Suprapubic skin (tissue), 4 donors: Measurements from ENCODE around the gene NKAIN4. TPM values are rescaled to one million over a fixed set of nuclear protein-coding genes. Genes with fewer than 3 reads are reported as not detected.
A peak's percentile ranks its signal among the peaks of the same experiment; 100 is the strongest.

Source experiments
- DNase-seq, 2 donors: peaks; one replicate each; pipeline ENCODE4 v3.0.0-alpha.2; 2019; ENCODE audit warnings: low spot score in 2 of 2
- H3K27ac ChIP-seq: fragments of 200-600 bp; sonication (generic); one replicate; pipeline ENCODE4 v1.5.1; 2019
- H3K27me3 ChIP-seq: fragments of 200-600 bp; sonication (generic); one replicate; pipeline ENCODE4 v1.5.1; 2019
- H3K36me3 ChIP-seq: fragments of 200-600 bp; sonication (generic); one replicate; pipeline ENCODE4 v1.5.1; 2019
- H3K4me1 ChIP-seq: fragments of 200-600 bp; sonication (generic); one replicate; pipeline ENCODE4 v1.5.1; 2019
- H3K4me3 ChIP-seq: fragments of 200-600 bp; sonication (generic); one replicate; pipeline ENCODE4 v1.5.1; 2019; ENCODE audit warnings: mild to moderate bottlenecking
- H3K9me3 ChIP-seq: fragments of 200-600 bp; sonication (generic); one replicate; pipeline ENCODE4 v1.5.1; 2019
- EP300 ChIP-seq: sonication (generic); formaldehyde crosslinking; IDR thresholded peaks from one replicate; pipeline ENCODE4 v1.6.1; 2017; ENCODE audit warnings: antibody characterized with exemption
- POLR2A ChIP-seq, 2 donors: fragments of 450-650 bp; IDR thresholded peaks; one replicate each; pipeline ENCODE4 v1.6.1; 2017; ENCODE audit warnings: antibody characterized with exemption in 2 of 2, mild to moderate bottlenecking in 2 of 2, moderate library complexity in 2 of 2
- POLR2AphosphoS5 ChIP-seq, 3 donors: sonication (generic); formaldehyde crosslinking; IDR thresholded peaks; one replicate each; pipeline ENCODE4 v1.6.1; 2017; ENCODE audit warnings: antibody characterized with exemption in 3 of 3
- WGBS: methylation state at CpG from one replicate; pipeline ENCODE4 v1.1.5; 2018; 5-methylcytosine and 5-hydroxymethylcytosine counted together
- total RNA-seq, 4 donors: library from RNA; depleted of rRNA; stranded (reverse); fragments of >200 nt; gene quantifications; one replicate each; pipeline ENCODE4 v1.1.0, GENCODE V29; 2016
- TF ChIP-seq, protein P1 (sequence below), 2 donors: fragments of 200-600 bp in 1 of 2; fragments of 450-650 bp in 1 of 2; sonication (generic) in 1 of 2; IDR thresholded peaks; one replicate each; pipeline ENCODE4 v1.5.1; 2016 to 2019; ENCODE audit warnings: antibody characterized with exemption in 2 of 2, mild to moderate bottlenecking in 1 of 2, moderate library complexity in 1 of 2

NKAIN4 gene
- total RNA-seq, 4 donors from 2014 or later: 0.42 TPM; not detected in 3

DNA sequence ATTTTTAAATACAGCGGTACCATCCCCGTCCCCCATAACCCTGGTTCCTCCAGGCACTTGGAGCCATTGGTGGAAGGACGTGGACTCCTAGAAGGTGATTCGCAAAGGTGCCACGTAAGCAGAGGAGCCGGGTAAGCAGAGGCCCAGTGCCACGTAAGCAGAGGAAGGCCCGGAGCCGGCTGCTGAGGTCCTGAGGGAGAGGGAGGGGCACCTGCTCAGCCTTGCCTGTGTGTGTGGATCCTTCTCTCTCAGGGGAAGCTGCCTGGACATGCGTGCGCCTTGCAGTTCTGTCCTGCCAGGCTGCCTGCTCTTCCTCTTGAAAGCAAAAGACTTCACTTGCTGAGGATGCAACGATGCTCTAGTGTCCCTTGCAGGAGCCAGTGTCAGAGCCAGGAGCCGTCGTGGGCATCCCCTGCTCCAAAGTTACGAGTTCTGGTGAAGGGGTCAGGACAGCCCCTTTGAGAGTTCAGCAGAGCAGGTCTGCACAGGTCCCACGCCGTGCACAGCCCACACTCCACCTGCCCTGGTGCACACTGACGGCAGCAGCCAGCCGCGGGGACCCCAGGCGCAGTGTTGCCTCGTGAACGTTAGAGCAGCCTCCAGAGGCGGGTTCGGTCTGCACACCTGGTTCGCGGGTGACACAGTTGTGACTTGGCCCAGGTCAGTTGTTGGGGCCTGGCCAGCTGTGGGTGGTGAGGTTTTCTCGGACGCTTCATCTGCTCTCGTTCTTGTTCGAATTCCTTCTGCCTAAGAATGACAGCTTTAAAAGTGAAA lies 1.9 kb upstream of the NKAIN4 start:
- Histone ChIP-seq H3K27me3 (peaks cover 85% of the 10 kb centered on the region), H3K27ac (no peak overlapping the region), H3K4me1 (peaks cover 28% of the 10 kb centered on the region), H3K36me3 (no peaks in the 10 kb centered on the region), H3K9me3 (no peaks in the 10 kb centered on the region), H3K4me3 (no peak overlapping the region)
- WGBS: 55% methylated on average over 13 of the region's 31 CpGs
- DNase-seq: no peak
- no peak for TF ChIP-seq POLR2A (IDR thresholded peaks at IDR 0.05)
- no peak for TF ChIP-seq EP300
- TF ChIP-seq POLR2AphosphoS5 (IDR thresholded peaks at IDR 0.05): no peak
- TF ChIP-seq, protein P1, sequence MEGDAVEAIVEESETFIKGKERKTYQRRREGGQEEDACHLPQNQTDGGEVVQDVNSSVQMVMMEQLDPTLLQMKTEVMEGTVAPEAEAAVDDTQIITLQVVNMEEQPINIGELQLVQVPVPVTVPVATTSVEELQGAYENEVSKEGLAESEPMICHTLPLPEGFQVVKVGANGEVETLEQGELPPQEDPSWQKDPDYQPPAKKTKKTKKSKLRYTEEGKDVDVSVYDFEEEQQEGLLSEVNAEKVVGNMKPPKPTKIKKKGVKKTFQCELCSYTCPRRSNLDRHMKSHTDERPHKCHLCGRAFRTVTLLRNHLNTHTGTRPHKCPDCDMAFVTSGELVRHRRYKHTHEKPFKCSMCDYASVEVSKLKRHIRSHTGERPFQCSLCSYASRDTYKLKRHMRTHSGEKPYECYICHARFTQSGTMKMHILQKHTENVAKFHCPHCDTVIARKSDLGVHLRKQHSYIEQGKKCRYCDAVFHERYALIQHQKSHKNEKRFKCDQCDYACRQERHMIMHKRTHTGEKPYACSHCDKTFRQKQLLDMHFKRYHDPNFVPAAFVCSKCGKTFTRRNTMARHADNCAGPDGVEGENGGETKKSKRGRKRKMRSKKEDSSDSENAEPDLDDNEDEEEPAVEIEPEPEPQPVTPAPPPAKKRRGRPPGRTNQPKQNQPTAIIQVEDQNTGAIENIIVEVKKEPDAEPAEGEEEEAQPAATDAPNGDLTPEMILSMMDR (IDR thresholded peaks at IDR 0.05): no peak

DNA sequence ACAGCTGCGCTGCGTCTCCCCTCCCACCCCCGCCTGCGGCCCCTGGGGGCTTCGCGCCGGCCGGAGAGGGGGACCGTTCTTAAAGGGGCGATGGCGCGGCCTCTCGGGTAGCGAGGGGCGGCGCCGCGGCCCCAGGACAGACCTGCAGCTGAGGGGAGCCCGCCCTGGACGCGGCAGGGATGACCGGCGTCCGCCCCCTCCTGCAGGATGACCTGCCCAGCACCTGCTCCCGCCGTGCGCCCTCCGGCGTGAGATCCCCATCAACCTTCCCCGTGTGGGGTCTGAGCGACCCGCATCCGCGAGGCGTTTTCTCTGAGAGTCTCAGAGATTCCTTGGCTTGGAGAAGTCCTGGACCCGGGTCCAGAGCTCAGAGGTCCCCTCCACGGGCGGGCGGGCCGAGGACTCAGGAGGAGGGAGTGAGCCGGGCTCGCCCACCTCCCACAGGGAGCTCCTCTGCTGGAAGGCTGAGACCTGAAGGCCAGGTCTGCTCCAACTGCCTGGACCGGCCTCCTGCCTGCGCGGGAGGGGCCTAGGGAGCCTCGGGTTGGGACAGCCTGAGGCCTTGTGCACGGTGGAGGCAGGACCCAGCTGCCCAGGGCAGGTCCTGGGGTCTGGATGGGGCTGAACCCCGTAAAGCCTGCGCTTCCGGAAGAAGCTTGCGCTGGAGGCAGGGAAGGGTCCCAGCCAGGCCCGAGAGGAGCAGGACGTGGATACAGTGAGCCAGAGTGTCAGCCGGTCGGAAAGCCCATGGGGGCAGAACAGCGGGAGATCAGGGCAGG lies 532 bp upstream of the NKAIN4 start:
- Histone ChIP-seq H3K36me3 (no peaks in the 10 kb centered on the region), H3K27ac (no peak overlapping the region), H3K27me3 (peaks cover 87% of the 10 kb centered on the region), H3K9me3 (no peaks in the 10 kb centered on the region), H3K4me1 (peaks cover 28% of the 10 kb centered on the region), H3K4me3 (peak overlapping the region; percentile 47)
- DNase-seq: no peak
- no peak for TF ChIP-seq EP300
- no peak for TF ChIP-seq POLR2AphosphoS5 (IDR thresholded peaks at IDR 0.05)
- TF ChIP-seq POLR2A (IDR thresholded peaks at IDR 0.05): no peak
- TF ChIP-seq, protein P1 (IDR thresholded peaks at IDR 0.05): no peak
- 39% methylated on average over 13 of the region's 56 CpGs for WGBS

DNA sequence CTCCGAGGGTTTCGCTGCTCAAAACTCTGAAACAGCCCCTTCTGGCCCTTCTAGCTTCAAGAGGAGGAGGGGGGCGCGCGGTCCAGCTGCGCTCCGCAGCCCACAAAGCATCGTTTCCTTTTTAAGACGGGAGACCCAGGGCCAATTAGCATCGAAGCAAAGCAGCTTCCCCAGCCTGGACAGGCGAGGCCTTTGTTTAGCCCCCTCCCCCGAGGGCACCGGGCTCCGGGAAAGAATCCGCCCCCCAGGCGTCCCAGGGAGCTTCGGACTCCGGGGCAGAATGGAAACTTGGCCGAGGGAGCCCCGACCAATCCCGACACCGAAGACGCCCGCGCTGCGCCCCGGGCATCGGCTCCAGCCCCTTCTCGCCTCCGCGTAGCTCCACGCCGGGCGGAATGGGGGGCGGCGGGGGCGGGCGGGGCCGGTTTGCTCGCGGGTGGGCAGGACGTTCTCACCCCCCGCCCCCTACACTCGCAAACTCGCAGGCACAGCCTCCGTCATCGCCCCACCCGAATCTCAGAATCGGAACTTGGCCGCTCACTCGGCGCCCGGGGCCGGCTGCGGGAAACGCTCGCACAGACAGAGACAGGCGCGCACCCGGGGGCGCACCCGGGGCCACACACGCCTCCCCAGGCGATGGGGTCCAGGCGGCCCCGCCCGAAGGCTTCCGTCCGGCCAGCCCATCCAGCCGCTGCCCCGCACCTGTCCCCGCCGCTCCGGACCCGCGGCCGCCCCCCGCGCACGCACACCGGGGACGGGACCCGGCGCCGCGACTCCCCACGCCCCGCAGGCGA lies 628 bp downstream of the NKAIN4 start:
- 6% methylated on average over 8 of the region's 89 CpGs for WGBS
- peak overlapping the region; percentile 47 for H3K4me3 ChIP-seq
- H3K27ac ChIP-seq: no peak overlapping the region
- DNase-seq: no peak
- peaks cover 87% of the 10 kb centered on the region for H3K27me3 ChIP-seq
- peaks cover 28% of the 10 kb centered on the region for H3K4me1 ChIP-seq
- TF ChIP-seq POLR2A (IDR thresholded peaks at IDR 0.05) (no peak), POLR2AphosphoS5 (IDR thresholded peaks at IDR 0.05) (no peak), EP300 (no peak)
- TF ChIP-seq, protein P1 (IDR thresholded peaks at IDR 0.05): no peak
- no peaks in the 10 kb centered on the region for H3K36me3 ChIP-seq
- no peaks in the 10 kb centered on the region for H3K9me3 ChIP-seq

DNA sequence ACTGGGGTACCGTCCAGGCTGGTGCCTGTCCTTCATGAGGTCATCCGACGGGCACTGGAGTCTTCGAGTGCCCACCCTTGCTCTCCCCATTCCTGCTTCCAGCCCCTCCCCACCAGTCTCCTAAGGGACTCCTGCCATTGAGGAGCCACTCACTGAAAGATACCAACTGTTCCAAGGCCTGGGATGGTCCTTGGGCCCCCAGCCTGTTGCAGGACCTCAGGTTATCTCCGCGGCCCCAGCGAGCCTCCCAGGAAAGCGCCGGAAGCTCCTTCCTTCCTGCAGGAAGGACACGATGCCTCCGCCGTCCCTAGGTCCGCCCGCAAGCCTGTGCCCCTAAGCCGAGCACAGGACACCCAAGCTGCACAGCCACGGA lies 1.2 kb downstream of the NKAIN4 start:
- 24% methylated on average over 13 of the region's 16 CpGs for WGBS
- H3K4me3 ChIP-seq: peak overlapping the region; percentile 47
- TF ChIP-seq POLR2AphosphoS5 (IDR thresholded peaks at IDR 0.05): no peak
- TF ChIP-seq, protein P1 (IDR thresholded peaks at IDR 0.05): no peak
- TF ChIP-seq POLR2A (IDR thresholded peaks at IDR 0.05): no peak
- no peak for TF ChIP-seq EP300

More for the DNA sequence above, 1.2 kb downstream of the NKAIN4 start:
- peaks cover 88% of the 10 kb centered on the region for H3K27me3 ChIP-seq
- H3K27ac ChIP-seq: no peak overlapping the region
- no peaks in the 10 kb centered on the region for H3K9me3 ChIP-seq
- no peaks in the 10 kb centered on the region for H3K36me3 ChIP-seq
- peaks cover 28% of the 10 kb centered on the region for H3K4me1 ChIP-seq
- no peak for DNase-seq
